GM19025 (cell line): ENCODE results near the gene ITGB3.
A peak's percentile ranks its signal among the peaks of the same experiment; 100 is the strongest.

Source experiments
- ATAC-seq: cut with Tn5 transposase; IDR thresholded peaks from one replicate; pipeline ENCODE4 v1.9.1; 2021; ENCODE audit warnings: mild to moderate bottlenecking, low read depth, moderate library complexity; ENCODE audit not compliant: unreplicated experiment

The ITGB3 gene

DNA sequence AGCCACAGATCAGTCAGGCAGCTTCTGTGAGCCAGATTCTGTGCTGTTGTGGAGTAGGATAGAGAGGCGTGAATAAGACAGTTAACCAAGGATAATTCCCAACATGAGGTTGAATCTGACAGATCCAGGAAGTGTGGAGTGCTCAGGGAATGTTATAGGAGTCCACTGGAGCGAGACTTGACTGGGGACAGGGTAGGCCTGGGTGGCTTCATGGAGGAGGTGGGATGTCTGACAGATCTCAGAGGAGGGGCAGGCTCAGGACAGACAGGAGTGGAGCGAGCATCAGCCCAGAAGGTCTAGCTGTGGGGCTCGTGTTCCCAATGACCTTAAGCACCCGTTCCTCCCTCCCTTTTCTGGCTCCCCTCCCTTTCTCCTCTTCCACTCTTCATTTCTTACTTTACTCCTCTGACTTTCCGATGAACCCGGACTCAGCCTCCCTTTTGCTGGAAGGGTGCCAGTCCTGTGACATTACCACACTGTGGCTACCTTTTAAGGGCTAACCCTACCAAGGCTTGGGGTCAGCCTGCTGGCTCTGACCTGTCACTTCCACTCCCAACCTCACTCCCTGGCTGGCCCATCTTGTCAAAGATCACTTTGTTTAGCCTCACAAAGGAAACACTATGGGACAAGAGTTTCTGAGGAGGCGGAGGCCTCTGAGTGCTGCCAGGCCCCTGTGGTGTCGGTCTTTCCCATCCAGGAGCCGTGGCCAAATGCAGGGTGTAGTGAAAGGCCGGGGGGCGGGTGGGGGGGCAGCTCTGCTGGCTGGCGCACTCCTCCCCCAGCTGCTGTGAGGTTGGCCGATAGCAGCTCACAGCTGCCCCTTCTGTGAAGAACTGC is 41.6 kb downstream of the ITGB3 start:
- ATAC-seq, result no peak

DNA sequence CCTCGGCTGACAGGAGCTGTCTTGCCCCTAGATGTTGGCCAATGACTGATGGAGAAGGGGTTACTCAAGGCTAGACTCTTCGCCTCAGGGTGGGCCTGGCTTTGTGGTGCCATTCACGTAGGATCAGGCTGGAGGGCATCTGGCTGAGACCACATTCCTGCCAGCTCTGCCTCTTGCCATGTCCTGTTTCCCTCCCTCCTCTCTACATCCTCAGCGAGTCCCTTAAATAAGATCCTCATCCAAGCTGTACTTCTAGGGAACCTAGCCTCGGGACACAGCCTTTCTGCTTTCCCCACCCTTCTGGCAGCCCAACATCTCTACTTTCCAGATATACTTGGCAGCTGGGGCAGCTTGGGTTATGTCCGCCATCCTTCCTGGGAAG is 42.2 kb downstream of the ITGB3 start:
- ATAC-seq, result no peak

DNA sequence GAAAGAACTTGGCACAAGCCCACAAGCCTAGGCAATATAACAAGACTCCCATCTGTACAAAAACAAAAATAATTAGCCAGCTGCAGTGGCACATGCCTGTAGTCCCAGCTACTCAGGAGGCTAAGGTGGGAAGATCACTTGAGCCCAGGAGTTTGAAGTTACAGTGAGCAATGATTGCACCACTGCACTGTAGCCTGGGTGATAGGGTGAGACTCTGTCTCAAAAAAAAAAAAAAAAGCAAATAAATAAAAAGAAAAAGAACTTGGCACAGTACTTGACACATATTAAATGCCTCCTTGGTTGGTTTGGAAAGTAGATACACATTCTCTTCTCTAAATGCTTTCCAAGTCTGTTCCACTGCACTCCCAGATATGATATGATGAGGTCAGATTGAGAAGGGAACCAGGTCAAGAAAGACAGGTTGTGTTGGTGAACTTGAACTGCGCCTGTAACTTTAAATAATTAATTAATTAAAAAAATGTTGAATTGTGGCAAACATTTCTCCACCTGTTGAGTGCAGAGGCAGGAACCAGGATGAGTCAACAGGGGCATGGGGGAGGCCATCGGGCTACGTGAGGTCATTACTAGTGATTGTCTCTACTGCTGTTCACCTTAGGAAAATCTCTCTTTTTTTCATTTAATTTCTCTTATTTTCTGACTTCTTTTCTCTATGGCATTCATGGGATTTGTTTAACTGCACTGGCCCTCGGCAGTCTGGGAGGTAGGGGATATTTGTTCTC is 44.2 kb downstream of the ITGB3 start:
- ATAC-seq, result no peak

DNA sequence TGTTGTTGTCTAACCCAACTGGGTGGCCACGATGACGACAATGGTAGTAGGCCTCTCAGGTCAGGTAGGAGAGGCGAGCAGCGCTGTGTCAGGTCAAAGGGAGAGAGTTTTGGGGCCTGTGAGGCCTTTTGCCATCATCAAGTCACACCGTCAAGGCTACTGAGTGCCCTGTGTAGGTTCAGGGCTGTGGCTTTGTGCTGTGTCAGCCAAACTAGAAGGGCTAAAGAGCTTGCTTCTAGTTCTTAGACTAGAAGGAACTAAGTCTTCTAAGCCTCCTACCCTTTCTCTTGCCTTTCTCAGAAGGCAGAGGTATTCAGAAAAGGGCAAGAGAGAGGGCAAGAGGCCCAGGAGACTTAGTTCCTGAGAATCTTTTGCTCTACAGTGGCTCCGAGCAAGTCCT is 45.1 kb downstream of the ITGB3 start:
- ATAC-seq, result no peak

DNA sequence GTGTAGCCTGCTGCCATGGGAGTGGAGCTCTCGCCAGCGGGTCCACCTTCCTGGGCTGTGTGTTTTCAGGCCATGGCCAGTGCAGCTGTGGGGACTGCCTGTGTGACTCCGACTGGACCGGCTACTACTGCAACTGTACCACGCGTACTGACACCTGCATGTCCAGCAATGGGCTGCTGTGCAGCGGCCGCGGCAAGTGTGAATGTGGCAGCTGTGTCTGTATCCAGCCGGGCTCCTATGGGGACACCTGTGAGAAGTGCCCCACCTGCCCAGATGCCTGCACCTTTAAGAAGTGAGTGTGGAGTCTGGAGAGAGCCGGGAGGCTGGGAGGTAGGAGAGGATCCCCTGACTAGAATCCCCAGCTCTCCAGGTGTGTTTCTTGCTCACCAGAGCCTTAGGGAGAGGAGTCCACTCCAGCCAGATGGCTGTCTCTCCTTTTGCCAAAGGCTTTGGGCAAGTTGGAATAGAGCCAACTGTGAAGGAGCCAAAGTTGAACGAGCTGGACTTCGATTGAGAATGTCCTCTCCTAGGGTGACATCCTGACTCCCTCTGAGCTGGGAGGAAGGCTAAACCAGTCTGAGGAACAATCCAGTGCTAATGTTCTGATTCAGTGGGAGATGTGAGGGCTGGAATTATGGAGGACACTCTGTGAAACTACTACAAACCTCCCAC is 45.7 kb downstream of the ITGB3 start:
- no peak for ATAC-seq

DNA sequence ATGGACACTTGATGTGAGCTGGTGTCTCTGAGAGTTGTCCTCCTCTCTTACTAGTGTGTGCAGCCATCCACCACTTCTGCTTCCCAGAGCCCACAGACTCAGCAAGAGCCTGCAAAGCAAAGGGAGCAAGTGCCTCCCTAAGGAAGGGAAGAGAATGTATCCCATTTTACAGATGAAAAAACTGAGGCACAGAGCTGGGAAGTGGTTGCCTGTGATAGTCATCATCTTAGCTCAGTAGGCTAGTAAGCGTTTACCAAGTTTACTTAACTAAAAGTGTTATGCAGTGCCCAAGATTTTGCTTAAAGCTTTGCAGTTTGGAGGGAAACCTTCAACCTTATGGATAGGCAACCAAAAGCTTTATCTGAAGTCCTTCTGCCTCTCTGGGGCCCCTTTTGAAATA is 47.1 kb downstream of the ITGB3 start:
- ATAC-seq, result no peak

DNA sequence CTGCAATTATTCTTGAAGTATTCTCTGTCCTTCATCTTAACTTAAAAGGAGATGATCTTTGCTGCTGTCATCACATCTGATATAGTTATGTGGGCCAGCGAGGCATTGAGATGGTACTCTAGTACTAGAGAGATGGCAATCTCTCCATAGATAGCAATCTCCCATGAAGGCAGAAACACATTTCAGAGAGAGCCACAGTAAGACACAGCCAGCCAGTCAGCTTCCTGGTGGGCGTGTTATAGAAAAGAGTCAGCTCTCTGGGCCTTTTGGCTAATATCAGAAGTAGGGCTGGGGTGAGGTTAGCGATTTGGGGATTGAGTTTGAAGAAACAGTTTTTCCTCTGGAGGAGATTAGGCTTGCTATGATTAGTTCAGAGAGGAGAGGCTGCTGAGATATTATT is 47.5 kb downstream of the ITGB3 start:
- ATAC-seq, result no peak

DNA sequence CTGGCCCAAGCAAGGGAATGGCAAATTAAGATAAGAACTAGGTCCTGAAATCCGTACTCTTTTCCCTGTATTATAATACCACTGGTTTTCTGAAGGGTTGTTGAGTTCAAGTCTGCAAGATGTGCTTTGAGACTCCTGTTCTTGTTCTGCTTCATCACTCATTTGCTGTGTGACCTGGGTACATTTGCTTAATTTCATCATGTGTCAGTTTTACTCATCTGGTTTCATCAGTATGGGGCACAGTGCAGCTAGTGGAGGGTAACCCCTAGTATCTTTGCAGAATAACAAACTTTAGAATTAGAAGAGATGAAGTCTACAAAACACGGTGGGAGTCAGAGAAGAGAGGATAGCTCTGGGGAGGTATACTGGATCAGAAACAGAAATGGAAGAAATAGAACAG is 48.2 kb downstream of the ITGB3 start:
- no peak for ATAC-seq

DNA sequence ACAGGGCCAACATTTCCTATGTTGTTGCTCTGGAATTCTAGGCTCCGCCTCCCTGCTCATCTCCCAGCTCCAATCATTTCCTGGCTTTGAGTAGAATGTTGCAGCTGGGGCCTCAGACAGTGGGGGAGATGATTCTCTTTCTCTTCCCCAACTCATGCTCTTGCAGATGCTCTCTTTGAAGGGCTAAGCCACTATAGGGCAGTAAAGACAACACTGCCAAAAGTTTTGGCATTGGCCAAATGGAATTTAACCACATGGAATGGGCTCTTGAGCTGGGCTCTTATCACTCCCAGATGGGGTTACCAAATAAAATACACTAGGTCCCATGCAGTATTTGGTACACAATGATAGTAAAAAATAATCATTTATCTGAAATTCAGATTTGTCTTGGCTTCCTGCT is 50.6 kb downstream of the ITGB3 start:
- no peak for ATAC-seq

DNA sequence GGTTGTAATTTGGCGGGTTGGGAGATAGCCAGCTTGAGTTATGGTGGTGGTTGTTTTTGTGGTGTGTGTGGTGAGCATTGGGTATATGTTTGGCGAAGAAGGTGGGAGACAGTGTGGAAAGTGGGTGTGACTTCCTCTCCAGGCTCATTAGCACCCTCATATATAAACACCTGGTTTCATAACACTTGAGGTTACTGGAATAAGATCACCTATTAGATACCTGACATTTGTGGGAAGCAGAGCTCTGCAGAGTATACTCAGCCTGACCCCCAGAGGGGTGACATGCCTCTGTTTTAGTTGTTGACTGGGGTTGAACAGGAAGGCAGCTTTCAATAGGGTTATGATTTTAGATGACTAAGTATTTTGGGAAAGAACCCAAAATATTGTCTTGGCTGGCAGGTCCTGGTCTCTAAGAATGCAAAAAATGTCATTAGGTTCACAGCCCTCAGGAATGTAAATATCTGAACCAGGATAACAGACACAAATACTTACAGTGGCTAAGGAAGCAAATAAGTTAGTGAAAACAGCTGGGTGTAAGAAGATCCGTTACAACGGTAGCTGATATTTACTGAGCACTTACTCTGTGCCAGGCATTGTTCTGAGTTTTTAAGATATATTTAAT is 51.8 kb downstream of the ITGB3 start:
- ATAC-seq, result no peak

DNA sequence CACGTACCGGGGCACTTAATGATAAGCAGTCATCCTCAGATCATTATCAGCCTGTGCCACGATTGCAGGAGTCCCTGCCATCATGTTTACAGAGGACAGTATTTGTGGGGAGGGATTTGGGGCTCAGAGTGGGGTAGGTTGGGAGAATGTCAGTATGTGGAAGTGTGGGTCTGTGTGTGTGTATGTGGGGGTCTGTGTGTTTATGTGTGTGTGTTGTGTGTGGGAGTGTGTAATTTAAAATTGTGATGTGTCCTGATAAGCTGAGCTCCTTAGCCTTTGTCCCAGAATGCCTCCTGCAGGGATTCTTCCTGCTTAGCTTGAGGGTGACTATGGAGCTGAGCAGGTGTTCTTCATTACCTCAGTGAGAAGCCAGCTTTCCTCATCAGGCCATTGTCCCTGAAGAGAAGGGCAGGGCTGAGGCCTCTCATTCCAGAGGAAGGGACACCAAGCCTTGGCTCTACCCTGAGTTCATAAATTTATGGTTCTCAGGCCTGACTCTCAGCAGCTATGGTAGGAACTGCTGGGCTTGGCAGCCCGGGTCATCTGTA is 56.6 kb downstream of the ITGB3 start:
- ATAC-seq, result no peak

DNA sequence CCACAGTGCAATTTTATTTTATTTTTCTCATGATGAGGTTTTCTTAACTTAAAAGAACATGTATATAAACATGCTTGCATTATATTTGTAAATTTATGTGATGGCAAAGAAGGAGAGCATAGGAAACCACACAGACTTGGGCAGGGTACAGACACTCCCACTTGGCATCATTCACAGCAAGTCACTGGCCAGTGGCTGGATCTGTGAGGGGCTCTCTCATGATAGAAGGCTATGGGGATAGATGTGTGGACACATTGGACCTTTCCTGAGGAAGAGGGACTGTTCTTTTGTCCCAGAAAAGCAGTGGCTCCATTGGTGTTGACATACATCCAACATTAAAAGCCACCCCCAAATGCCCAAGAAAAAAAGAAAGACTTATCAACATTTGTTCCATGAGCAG is 57.8 kb downstream of the ITGB3 start:
- ATAC-seq, result no peak

DNA sequence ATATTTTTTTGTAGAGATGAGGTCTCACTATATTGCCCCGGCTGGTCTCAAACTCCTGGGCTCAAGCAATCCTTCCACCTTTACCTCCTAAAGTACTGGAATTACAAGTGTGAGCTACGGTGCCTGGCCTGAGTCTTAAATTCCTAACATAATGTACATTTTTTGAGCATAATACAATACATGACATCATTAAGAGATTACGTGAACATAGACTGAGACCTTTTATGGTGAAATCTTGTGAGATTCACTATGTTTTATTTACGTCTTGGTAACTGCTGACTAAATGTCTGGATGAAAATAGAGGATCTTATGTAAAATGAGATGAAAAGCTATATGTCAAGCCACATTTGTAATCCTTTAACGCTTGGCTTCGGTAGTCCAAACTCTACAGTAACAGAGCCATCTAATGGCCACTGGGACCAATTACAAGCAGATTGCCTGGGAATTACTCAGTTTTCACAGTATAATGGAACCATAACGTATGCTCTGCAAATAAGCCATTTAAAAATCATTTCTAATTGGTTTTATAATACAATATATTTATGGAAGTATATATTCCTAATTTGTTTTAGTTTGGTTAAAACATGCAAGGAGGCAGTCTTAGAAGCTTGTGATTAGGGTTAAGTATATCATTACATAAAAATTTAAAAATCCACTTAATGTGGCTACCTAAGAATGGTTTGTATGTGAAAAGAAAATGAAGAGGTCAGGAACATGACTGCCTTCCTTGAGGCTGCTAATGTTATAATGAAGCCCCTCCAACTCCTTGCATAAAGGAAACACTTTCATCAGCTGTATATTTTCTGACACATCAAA is 62.0 kb downstream of the ITGB3 start:
- no peak for ATAC-seq

DNA sequence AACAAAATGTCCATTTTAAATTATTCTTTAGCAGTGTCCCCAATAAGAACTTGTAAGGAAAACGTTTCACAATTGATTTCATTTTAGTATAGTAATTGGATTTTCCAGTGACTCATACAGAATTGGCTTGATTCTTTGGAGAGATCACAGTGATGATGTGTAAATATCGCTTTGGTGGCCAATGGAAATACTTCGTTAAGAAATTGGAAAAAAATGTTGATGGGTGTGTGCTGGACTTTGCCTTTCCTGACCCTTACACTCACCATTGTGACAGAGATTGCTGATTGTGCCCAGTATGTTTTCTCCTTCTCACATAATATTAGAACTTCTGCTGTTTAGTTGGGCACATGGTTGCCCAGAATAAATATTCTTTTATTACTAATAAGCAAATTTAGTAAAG is 62.7 kb downstream of the ITGB3 start:
- ATAC-seq, result no peak

DNA sequence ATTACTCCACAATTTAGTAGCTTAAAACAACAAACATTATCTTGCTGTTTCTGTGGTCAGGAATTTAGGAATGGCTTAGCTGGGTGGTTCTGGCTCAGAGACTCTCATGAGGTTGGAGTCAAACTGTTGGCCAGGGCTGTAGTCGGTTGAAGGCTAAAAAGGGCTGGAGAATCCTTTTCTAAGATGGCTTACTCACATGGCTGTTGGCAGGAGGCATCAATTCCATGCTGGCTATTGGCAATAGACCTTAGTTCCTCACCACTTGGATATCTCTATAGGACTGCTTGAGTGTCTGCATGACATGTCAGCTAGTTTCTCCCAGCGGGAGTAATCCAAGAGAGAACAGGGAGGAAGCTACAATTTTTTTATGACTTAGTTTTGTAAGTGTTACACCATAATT is 63.5 kb downstream of the ITGB3 start:
- ATAC-seq, result no peak

DNA sequence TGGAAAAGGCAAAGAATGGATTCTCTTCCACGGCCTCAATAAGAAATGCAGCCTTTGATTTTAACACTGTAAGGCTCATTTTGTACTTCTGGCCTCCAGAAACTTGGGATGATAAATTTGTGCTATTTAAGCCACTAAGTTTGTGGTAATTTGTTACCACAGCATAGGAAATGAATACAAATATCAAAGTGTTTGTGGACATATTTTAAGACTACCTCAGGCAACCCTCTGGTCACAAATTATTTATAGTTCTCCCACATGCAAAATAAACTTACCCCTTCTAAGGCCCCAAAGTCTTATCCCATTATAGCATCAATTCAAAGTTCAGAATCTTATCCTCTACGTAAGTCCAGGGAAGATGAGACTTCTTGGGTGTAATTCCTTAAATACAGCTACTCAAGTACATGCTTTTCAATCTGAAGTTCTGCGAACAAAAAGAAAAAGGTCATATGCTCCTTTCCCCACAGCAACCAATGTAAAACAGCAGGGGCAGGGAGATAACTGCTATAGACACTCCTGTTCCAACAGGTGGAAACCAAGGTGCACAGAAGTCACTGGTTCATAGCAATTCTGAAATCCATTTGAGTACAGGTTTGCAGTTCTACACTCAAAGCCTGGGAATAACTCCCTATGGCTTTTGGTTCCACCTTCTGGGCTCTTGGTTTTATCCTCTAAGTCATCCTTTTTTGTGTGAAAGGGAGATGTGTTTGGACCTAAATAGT is 64.7 kb downstream of the ITGB3 start:
- no peak for ATAC-seq

DNA sequence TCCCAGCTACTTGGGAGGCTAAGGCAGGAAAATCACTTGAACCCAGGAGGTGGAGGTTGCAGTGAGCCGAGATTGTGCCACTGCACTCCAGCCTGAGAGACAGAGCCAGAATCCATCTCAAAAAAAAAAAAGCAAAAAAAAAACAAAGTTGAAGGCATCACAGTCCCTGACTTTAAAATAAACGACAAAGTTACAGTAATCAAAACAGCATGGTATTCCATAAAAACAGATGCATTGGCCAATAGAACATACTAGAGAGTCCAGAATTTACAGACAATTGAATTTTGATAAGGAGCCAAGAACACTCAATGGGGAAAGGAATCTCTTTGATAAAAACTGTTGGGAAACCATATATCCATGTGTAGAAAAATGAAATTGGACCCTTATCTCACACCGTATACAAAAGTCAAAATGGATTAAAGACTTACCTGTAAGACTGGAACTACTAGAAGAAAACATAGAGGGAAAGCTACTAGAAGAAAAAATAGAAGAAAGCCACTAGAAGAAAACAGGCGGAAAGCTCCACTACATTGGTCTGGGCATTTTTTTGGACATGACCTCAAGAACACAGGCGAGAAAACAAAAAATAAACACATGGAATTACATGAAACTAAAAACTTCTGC is 67.4 kb downstream of the ITGB3 start:
- no peak for ATAC-seq

DNA sequence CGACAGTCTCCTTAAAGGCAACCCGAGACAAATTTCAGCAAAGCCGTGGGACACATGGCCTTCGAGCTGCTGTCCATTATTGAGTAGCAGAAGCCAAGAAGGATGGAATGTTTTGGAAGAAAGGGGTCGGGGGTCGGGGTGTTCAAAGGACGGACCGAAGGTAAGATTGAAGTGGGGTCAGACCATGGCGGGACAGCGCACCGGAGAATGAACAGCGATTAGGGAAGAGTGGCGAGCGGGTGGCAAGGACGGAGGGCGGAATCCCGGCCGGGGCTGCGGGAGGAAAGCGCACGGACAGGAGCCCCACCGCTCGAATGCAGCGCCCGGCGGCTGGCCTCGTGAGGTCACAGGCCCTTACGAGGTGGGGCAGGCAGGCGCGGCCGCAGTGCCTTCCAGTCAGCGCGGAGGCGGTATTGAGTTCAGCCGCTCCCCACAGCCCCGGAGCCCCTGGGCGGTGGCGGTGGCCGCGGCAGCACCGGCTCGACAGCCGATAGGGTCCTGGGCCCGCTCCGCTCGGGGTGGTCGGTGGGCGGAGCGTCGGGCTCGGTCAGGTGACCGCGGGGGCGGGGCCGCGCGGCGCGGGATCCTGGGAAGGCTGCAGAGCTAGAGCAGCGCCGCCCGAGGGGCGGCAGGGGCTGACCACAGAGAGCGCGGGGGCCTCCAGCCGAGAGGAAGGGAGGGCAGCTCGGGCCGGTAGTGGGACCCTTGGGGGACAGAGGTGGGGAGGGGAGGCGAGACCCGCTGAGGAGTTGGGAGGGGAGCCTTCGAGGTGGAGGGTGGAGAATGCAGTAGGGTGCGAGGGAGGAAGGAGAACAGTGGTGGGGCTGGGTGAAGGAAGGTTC is 70.0 kb downstream of the ITGB3 start, which contains the start of gene EFCAB13:
Gene EFCAB13 (plus strand): TSS at position 574 of the 842 bp plus-strand sequence. CDS start 4,399 bp downstream, outside the sequence.
- ATAC-seq, result peak; percentile 87
